ENCODE measurements around the gene C19orf67. TPM values are rescaled to one million over a fixed set of nuclear protein-coding genes. Genes with fewer than 3 reads are reported as not detected.
"Not testable (repeated sequence)": the region's sequence is repeated elsewhere in the genome, so short reads cannot be mapped to it uniquely, and the experiment has no call there.

C19orf67 gene
- total and polyA plus RNA-seq, 2 donors from 2014 or later, result not detected

GRCh38 chr19:14052470-14052869 is 33.1 kb downstream of the C19orf67 start:
- Histone ChIP-seq H3K9ac (ENCODE audit: low read length in 3 of 3) (no peak overlapping the region), H3K4me1 (ENCODE audit: control insufficient read depth in 2 of 3, insufficient read depth in 2 of 3, low read depth in 1 of 3, low read length in 3 of 3) (no peaks in the 10 kb centered on the region), H3K9me3 (ENCODE audit: control insufficient read depth in 2 of 3, insufficient read depth in 1 of 3, low read length in 3 of 3) (peaks cover 0 to 5% (median 0%) of the 10 kb centered on the region in 3 donors), H3K27me3 (ENCODE audit: control insufficient read depth, insufficient read depth, low read length) (no peaks in the 10 kb centered on the region), H3K27ac (ENCODE audit: low read depth in 2 of 2, low read length in 2 of 2) (no peak overlapping the region), H3K36me3 (ENCODE audit: control insufficient read depth in 2 of 3, insufficient read depth in 3 of 3, low read length in 3 of 3) (no peaks in the 10 kb centered on the region), H3K4me3 (ENCODE audit: low read length in 3 of 3) (no peak overlapping the region)
- no peak for DNase-seq
- no peak for FAIRE-seq
- intact Hi-C loops (cut with DNase I), result loop anchor here (10.0 kb wide), 1 partner anchor 168 kb away; no protein-coding TSS in a partner anchor
- TF ChIP-seq CTCF (IDR thresholded peaks at IDR 0.05; ENCODE audit: borderline replicate concordance, extremely low read depth, insufficient read depth), result no peak

GRCh38 chr19:14051980-14052379 is 33.6 kb downstream of the C19orf67 start:
- TF ChIP-seq CTCF (IDR thresholded peaks at IDR 0.05; ENCODE audit: borderline replicate concordance, extremely low read depth, insufficient read depth), result no peak
- Histone ChIP-seq H3K4me3 (ENCODE audit: low read length in 3 of 3) (no peak overlapping the region), H3K27ac (ENCODE audit: low read depth in 2 of 2, low read length in 2 of 2) (no peak overlapping the region), H3K36me3 (ENCODE audit: control insufficient read depth in 2 of 3, insufficient read depth in 3 of 3, low read length in 3 of 3) (no peaks in the 10 kb centered on the region), H3K4me1 (ENCODE audit: control insufficient read depth in 2 of 3, insufficient read depth in 2 of 3, low read depth in 1 of 3, low read length in 3 of 3) (no peaks in the 10 kb centered on the region), H3K9me3 (ENCODE audit: control insufficient read depth in 2 of 3, insufficient read depth in 1 of 3, low read length in 3 of 3) (peaks cover 0 to 5% (median 0%) of the 10 kb centered on the region in 3 donors), H3K9ac (ENCODE audit: low read length in 3 of 3) (no peak overlapping the region), H3K27me3 (ENCODE audit: control insufficient read depth, insufficient read depth, low read length) (no peaks in the 10 kb centered on the region)
- no peak for DNase-seq
- intact Hi-C loops (cut with DNase I), result loop anchor here (10.0 kb wide), 1 partner anchor 167 kb away; no protein-coding TSS in a partner anchor
- no peak for FAIRE-seq

- not testable (repeated sequence) for H3K27ac ChIP-seq (ENCODE audit: low read depth in 2 of 2, low read length in 2 of 2); H3K36me3 ChIP-seq (ENCODE audit: control insufficient read depth in 2 of 3, insufficient read depth in 3 of 3, low read length in 3 of 3); H3K4me3 ChIP-seq (ENCODE audit: low read length in 3 of 3); H3K27me3 ChIP-seq (ENCODE audit: control insufficient read depth, insufficient read depth, low read length); H3K9ac ChIP-seq (ENCODE audit: low read length in 3 of 3); H3K4me1 ChIP-seq (ENCODE audit: control insufficient read depth in 2 of 3, insufficient read depth in 2 of 3, low read depth in 1 of 3, low read length in 3 of 3); FAIRE-seq; DNase-seq; H3K9me3 ChIP-seq (ENCODE audit: control insufficient read depth in 2 of 3, insufficient read depth in 1 of 3, low read length in 3 of 3)
- intact Hi-C loops (cut with DNase I), result loop anchor here (10.0 kb wide), 1 partner anchor 166 kb away; no protein-coding TSS in a partner anchor
Measured at GRCh38 chr19:14050961-14051360, 34.6 kb downstream of the C19orf67 start.

GRCh38 chr19:14050512-14050911 is 35.1 kb downstream of the C19orf67 start:
- Histone ChIP-seq H3K9ac (ENCODE audit: low read length in 3 of 3) (no peak overlapping the region), H3K36me3 (ENCODE audit: control insufficient read depth in 2 of 3, insufficient read depth in 3 of 3, low read length in 3 of 3) (no peaks in the 10 kb centered on the region), H3K4me1 (ENCODE audit: control insufficient read depth in 2 of 3, insufficient read depth in 2 of 3, low read depth in 1 of 3, low read length in 3 of 3) (no peaks in the 10 kb centered on the region), H3K27me3 (ENCODE audit: control insufficient read depth, insufficient read depth, low read length) (no peaks in the 10 kb centered on the region), H3K27ac (ENCODE audit: low read depth in 2 of 2, low read length in 2 of 2) (no peak overlapping the region), H3K9me3 (ENCODE audit: control insufficient read depth in 2 of 3, insufficient read depth in 1 of 3, low read length in 3 of 3) (peaks cover 0 to 5% (median 0%) of the 10 kb centered on the region in 3 donors), H3K4me3 (ENCODE audit: low read length in 3 of 3) (no peak overlapping the region)
- intact Hi-C loops (cut with DNase I), result loop anchor here (10.0 kb wide), 1 partner anchor 166 kb away; no protein-coding TSS in a partner anchor
- TF ChIP-seq CTCF (IDR thresholded peaks at IDR 0.05; ENCODE audit: borderline replicate concordance, extremely low read depth, insufficient read depth), result no peak
- DNase-seq (no peak), FAIRE-seq (no peak)
